Hepatocyte (in vitro differentiated cells): ENCODE results near the gene EXOC6.

ENCODE experiments used
- CTCF ChIP-seq: fragments of 200-600 bp; sonication (generic); IDR thresholded peaks from 2 replicates; pipeline ENCODE4 v1.5.1; 2016; ENCODE audit warnings: antibody characterized with exemption, mild to moderate bottlenecking; ENCODE audit not compliant: poor library complexity
- EZH2 ChIP-seq: fragments of 200-600 bp; sonication (generic); IDR thresholded peaks from 2 replicates; pipeline ENCODE4 v1.6.1; 2016; ENCODE audit warnings: antibody characterized with exemption, mild to moderate bottlenecking, borderline replicate concordance

- TF ChIP-seq CTCF (no peak), EZH2 (no peak)
Measured at GRCh38 chr10:93085272-93085859, 237.0 kb downstream of the EXOC6 start.
